Measurements from ENCODE around the gene TMEM184A.

The TMEM184A gene

DNA sequence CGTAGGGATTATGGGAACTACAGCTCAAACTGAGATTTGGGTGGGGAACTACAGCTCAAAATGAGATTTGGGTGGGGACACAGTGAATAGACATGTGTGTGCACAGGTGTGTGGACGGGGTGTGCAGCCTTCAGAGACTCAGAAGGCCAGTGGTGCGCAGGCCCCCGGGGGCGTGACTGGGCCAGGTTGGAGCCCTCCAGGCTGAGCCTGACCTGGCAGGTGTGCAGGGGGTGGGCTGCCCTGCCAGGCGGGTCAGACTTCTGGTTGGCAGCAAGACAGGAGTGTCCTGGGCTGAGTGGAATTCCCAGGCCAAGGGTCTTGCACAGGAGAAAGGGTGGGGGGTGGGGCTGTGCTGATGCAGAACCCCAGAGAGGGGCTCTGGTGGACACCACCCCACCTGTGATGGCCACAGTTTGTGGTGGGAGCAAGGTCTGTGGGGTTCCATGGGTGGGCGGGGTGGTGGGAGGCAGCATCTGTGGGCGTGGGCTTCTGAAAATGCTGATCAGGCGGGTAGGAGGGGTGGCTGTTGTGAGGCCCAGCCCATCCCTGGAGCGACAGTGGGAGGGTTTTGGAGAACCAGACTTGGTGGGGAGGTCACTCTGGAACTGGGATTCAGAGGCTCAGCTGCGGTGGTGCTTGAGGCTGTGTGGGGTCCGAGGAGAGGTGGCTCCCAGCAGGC is 43.1 kb upstream of the TMEM184A start:
- DNase-seq (ENCODE audit: low read depth in 2 of 2): no peak
- H3K4me3 ChIP-seq (replicated peaks in 1 of 2; ENCODE audit: low read depth in 2 of 2, low read length in 2 of 2): no peak overlapping the region
- TF ChIP-seq, protein P1, sequence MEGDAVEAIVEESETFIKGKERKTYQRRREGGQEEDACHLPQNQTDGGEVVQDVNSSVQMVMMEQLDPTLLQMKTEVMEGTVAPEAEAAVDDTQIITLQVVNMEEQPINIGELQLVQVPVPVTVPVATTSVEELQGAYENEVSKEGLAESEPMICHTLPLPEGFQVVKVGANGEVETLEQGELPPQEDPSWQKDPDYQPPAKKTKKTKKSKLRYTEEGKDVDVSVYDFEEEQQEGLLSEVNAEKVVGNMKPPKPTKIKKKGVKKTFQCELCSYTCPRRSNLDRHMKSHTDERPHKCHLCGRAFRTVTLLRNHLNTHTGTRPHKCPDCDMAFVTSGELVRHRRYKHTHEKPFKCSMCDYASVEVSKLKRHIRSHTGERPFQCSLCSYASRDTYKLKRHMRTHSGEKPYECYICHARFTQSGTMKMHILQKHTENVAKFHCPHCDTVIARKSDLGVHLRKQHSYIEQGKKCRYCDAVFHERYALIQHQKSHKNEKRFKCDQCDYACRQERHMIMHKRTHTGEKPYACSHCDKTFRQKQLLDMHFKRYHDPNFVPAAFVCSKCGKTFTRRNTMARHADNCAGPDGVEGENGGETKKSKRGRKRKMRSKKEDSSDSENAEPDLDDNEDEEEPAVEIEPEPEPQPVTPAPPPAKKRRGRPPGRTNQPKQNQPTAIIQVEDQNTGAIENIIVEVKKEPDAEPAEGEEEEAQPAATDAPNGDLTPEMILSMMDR (IDR thresholded peaks at IDR 0.05; ENCODE audit: low read depth, low read length): no peak

- no peak overlapping the region for H3K4me3 ChIP-seq (replicated peaks in 1 of 2; ENCODE audit: low read depth in 2 of 2, low read length in 2 of 2)
- TF ChIP-seq, protein P1 (IDR thresholded peaks at IDR 0.05; ENCODE audit: low read depth, low read length): no peak
- DNase-seq (ENCODE audit: low read depth in 2 of 2): no peak
Observed at GRCh38 chr7:1598286-1598685, 42.3 kb upstream of the TMEM184A start.

- DNase-seq (ENCODE audit: low read depth in 2 of 2): no peak
- no peak overlapping the region for H3K4me3 ChIP-seq (replicated peaks in 1 of 2; ENCODE audit: low read depth in 2 of 2, low read length in 2 of 2)
- TF ChIP-seq, protein P1 (IDR thresholded peaks at IDR 0.05; ENCODE audit: low read depth, low read length): no peak
Observed at GRCh38 chr7:1597791-1598190, 41.8 kb upstream of the TMEM184A start.

DNA sequence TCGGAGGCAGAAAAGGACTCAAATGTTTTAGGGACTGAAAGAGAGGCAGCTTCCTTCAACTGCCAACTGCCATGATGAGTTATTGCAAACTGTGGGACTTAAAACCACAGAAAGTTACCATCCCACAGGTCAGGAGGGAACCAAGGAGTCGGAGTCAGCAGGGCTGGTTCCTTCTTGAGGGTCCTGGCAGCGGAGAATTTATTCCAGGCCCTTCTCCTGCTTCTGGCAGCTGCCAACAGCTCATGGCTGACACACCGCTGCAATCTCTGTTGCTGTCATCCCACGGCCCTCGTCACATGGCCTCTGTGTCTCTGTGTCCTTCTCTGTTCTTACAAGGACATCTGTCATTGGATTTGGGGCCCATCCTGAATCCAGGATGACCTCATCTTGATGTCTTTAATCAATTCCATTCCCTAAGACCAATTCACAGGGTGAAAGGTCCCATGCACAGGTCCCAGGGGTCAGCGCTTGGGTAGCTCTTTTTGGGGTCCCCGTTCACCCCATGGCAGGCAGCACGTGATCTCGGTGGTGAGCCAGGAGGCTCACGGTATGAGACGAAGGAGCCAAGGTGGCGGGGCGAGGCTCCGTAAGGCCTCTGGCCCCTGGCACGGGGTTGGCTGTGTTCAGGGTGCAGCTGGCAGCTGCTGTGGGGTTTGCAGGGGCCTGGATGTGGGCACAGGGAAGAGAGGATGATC is 41.2 kb upstream of the TMEM184A start:
- DNase-seq (ENCODE audit: low read depth in 2 of 2): no peak
- no peak overlapping the region for H3K4me3 ChIP-seq (replicated peaks in 1 of 2; ENCODE audit: low read depth in 2 of 2, low read length in 2 of 2)
- TF ChIP-seq, protein P1 (IDR thresholded peaks at IDR 0.05; ENCODE audit: low read depth, low read length): no peak

DNA sequence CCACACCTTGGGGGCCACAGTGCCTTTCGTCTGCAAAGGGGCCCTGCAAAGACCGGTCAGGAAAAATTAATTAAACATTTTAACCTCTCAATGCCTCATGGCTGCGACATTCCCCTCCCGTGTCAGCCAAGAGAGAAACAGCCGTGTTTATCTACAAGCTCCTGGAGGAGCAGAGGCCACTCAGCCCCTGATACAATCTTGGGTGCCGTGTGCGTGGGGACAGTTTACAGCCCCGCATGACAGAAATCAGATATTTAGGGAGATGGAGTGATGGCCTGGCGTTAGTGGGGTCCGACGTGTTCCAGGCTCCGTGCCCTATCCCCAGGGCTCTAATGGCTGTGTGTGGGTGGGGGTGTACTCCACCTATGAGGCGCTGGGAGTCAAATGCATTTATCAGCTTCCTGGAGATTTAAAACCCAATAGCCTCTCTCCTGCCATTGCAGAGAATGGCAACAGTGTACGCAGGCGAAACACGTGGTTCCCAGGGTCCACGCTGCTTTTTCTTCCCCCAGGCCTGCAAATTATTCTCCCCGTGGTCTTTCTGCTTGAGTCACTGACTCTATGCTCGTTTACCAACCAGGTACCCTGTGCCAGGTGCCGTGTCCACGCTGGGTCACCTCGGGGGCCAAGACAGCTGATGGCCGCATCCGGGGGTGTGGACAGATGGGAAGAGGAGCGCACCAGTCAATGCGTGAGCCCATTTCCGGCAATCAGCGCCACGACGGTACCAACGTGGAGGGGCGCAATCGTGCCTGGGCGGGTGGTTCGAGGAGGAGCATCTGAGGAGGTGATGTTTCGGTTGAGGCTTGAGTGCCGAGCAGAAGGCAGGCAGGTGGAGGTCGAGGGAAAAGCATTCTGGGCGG is 40.4 kb upstream of the TMEM184A start:
- DNase-seq (ENCODE audit: low read depth in 2 of 2): no peak
- TF ChIP-seq, protein P1 (IDR thresholded peaks at IDR 0.05; ENCODE audit: low read depth, low read length): no peak

DNA sequence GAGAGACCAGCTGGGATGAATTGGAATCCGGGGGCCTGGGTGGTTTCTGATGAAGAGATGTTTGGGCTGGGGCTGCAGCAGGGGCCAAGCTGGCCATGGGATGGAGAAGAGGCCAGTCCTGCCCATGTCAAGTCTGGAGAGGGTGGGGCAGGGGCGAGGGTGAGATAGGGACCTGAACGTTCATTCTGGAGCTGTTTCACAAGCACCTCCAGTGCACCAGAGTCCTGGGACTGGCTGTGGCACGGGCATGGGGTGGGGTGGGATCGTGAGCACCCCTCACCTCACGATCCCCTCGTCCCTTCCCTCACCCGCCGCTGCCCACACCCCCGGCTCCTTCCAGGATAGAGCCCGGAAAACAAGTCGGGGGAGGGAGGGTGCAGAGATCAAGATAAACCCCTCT is 39.6 kb upstream of the TMEM184A start:
- H3K4me3 ChIP-seq (replicated peaks in 1 of 2; ENCODE audit: low read depth in 2 of 2, low read length in 2 of 2): no peak overlapping the region
- no peak for DNase-seq (ENCODE audit: low read depth in 2 of 2)
- TF ChIP-seq, protein P1 (IDR thresholded peaks at IDR 0.05; ENCODE audit: low read depth, low read length): no peak

More for the DNA sequence above, 40.4 kb upstream of the TMEM184A start:
- no peak overlapping the region for H3K4me3 ChIP-seq (replicated peaks in 1 of 2; ENCODE audit: low read depth in 2 of 2, low read length in 2 of 2)

All from cardiac fibroblast (primary cell).